GM23248 (cell line): ENCODE results near the gene GABBR2. TPM values are rescaled to one million over a fixed set of nuclear protein-coding genes. Genes with fewer than 3 reads are reported as not detected.

ENCODE experiments used
- DNase-seq: peaks from one replicate; pipeline ENCODE4 v3.0.0-alpha.2; 2015
- H2AFZ ChIP-seq: fragments of 200-600 bp; sonication (generic); 2 replicates; pipeline ENCODE4 v1.6.1; 2016; ENCODE audit warnings: antibody characterized with exemption
- H3F3A ChIP-seq: fragments of 200-600 bp; sonication (generic); 2 replicates; pipeline ENCODE4 v1.6.1; 2016; ENCODE audit warnings: mild to moderate bottlenecking, antibody characterized with exemption, mixed run types; ENCODE audit not compliant: insufficient read depth
- H3K27ac ChIP-seq: fragments of 200-600 bp; sonication (generic); 2 replicates; pipeline ENCODE4 v1.5.1; 2016; ENCODE audit warnings: mild to moderate bottlenecking
- H3K27me3 ChIP-seq: fragments of 200-600 bp; sonication (generic); replicated peaks from 2 replicates; pipeline ENCODE4 v1.6.1; 2016; ENCODE audit warnings: mild to moderate bottlenecking; ENCODE audit not compliant: insufficient read depth
- H3K36me3 ChIP-seq: fragments of 200-600 bp; sonication (generic); 2 replicates; pipeline ENCODE4 v1.6.1; 2016; ENCODE audit warnings: low read depth, mild to moderate bottlenecking
- H3K4me1 ChIP-seq: fragments of 200-600 bp; sonication (generic); 2 replicates; pipeline ENCODE4 v1.6.1; 2016; ENCODE audit warnings: mild to moderate bottlenecking; ENCODE audit not compliant: insufficient read depth
- H3K4me2 ChIP-seq: fragments of 200-600 bp; sonication (generic); one replicate; pipeline ENCODE4 v1.6.1; 2016; ENCODE audit warnings: mild to moderate bottlenecking; ENCODE audit not compliant: unreplicated experiment
- H3K4me3 ChIP-seq: fragments of 200-600 bp; sonication (generic); 2 replicates; pipeline ENCODE4 v1.5.1; 2016; ENCODE audit warnings: mild to moderate bottlenecking
- H3K79me2 ChIP-seq: fragments of 200-600 bp; sonication (generic); 2 replicates; pipeline ENCODE4 v1.6.1; 2016; ENCODE audit warnings: mild to moderate bottlenecking; ENCODE audit not compliant: insufficient read depth
- H3K9ac ChIP-seq: fragments of 200-600 bp; sonication (generic); 2 replicates; pipeline ENCODE4 v1.6.1; 2016; ENCODE audit warnings: mild to moderate bottlenecking
- H3K9me2 ChIP-seq: fragments of 200-600 bp; sonication (generic); 2 replicates; pipeline ENCODE4 v1.6.1; 2016; ENCODE audit warnings: mixed run types, mild to moderate bottlenecking, moderate library complexity; ENCODE audit not compliant: insufficient read depth
- H3K9me3 ChIP-seq: fragments of 200-600 bp; sonication (generic); one replicate; pipeline ENCODE4 v1.6.1; 2017; ENCODE audit warnings: low read depth
- H4K20me1 ChIP-seq: fragments of 200-600 bp; sonication (generic); 2 replicates; pipeline ENCODE4 v1.6.0; 2016; ENCODE audit not compliant: insufficient read depth
- EZH2 ChIP-seq: fragments of 200-600 bp; sonication (generic); IDR thresholded peaks from 2 replicates; pipeline ENCODE4 v1.6.1; 2018; ENCODE audit warnings: antibody characterized with exemption, mild to moderate bottlenecking; ENCODE audit not compliant: insufficient read depth, poor library complexity, severe bottlenecking
- EZH2phosphoT487 ChIP-seq: fragments of 200-600 bp; sonication (generic); IDR thresholded peaks from 2 replicates; pipeline ENCODE4 v1.6.1; 2018; ENCODE audit warnings: antibody characterized with exemption, moderate library complexity, mild to moderate bottlenecking, low read depth; ENCODE audit not compliant: insufficient read depth
- WGBS, 2 experiments: methylation state at CpG; one replicate each; pipeline ENCODE4 v1.1.6; 2015 to 2017; ENCODE audit warnings: low lambda C conversion rate in 2 of 2, low coverage in 1 of 2; ENCODE audit errors: missing lambda C conversion rate in 2 of 2; 5-methylcytosine and 5-hydroxymethylcytosine counted together
- in situ Hi-C: fragments of 300-500 bp; cut with MboI; formaldehyde crosslinking; loops from 2 replicates; pipeline ENCODE4 v1.15.0; 2020
- polyA plus RNA-seq: library from polyadenylated mRNA; unstranded; fragments of >200 nt; fragmentation: Nextera tagmentation; extraction: Ambion mirVana; gene quantifications from 2 replicates; pipeline ENCODE4 v1.2.1, GENCODE V29; 2016
- total RNA-seq: library from RNA; depleted of rRNA; stranded (reverse); fragments of >200 nt; shearing (Covaris generic); gene quantifications from 2 replicates; pipeline ENCODE4 v1.2.3, GENCODE V29; 2014; rRNA removed

The GABBR2 gene
- total RNA-seq: 10.2 and 13.4 TPM in 2 replicates
- 6.9 and 7.5 TPM in 2 replicates for polyA plus RNA-seq

GRCh38 chr9:98708933-98709911 lies at the start of gene GABBR2:
TSS of gene GABBR2 (minus strand) at chr9:98708935. CDS start at chr9:98708737, 198 bp downstream.
- Histone ChIP-seq H3F3A (peaks cover 21% of the 10 kb centered on the region), H3K27me3 (0 out of 2 replicates have a peak, but pooled peaks cover 15% of the 10 kb centered on the region), H3K4me1 (peaks cover 12% of the 10 kb centered on the region; the same call in 1 of the 2 replicates), H3K79me2 (peaks cover 15% of the 10 kb centered on the region), H3K9me3 (no peaks in the 10 kb centered on the region), H3K4me2 (peak within 1 kb of the TSS; percentile 92), H3K27ac (no peak within 1 kb of the TSS), H3K9ac (peak within 1 kb of the TSS; percentile 58), H4K20me1 (no peaks in the 10 kb centered on the region), H3K4me3 (peak within 1 kb of the TSS; percentile 78), H3K9me2 (no peaks in the 10 kb centered on the region), H3K36me3 (no peaks in the 10 kb centered on the region), H2AFZ (peak within 1 kb of the TSS; percentile 60)
- in situ Hi-C loops: no loop called here
- peak; percentile 53 for DNase-seq
- TF ChIP-seq EZH2phosphoT487 (no peak), EZH2 (no peak)
- 6% methylated on average over 54 to 94 of the region's 111 CpGs for WGBS, 2 experiments

GRCh38 chr9:98755006-98755618 lies 46.4 kb upstream of the GABBR2 start:
- Histone ChIP-seq H3K27me3 (no peaks in the 10 kb centered on the region), H3K9me2 (no peaks in the 10 kb centered on the region), H3K27ac (no peak overlapping the region), H3K79me2 (no peaks in the 10 kb centered on the region), H3K9ac (no peak overlapping the region), H4K20me1 (no peaks in the 10 kb centered on the region), H3K9me3 (no peaks in the 10 kb centered on the region), H3F3A (no peaks in the 10 kb centered on the region), H2AFZ (no peak overlapping the region), H3K4me2 (no peak overlapping the region), H3K4me1 (no peaks in the 10 kb centered on the region), H3K4me3 (no peak overlapping the region), H3K36me3 (peaks cover 17% of the 10 kb centered on the region)
- WGBS, 2 experiments: 95% methylated on average over 6 of the region's 6 CpGs
- TF ChIP-seq EZH2 (no peak), EZH2phosphoT487 (no peak)
- in situ Hi-C loops: no loop called here
- DNase-seq: no peak

- Histone ChIP-seq H3K79me2 (no peaks in the 10 kb centered on the region), H3K9ac (no peak overlapping the region), H3K9me3 (no peaks in the 10 kb centered on the region), H3F3A (no peaks in the 10 kb centered on the region), H2AFZ (no peak overlapping the region), H4K20me1 (no peaks in the 10 kb centered on the region), H3K4me3 (no peak overlapping the region), H3K4me1 (no peaks in the 10 kb centered on the region), H3K36me3 (peaks cover 13% of the 10 kb centered on the region; the same call in 1 of the 2 replicates), H3K9me2 (no peaks in the 10 kb centered on the region), H3K27me3 (no peaks in the 10 kb centered on the region), H3K27ac (no peak overlapping the region), H3K4me2 (no peak overlapping the region)
- no peak for TF ChIP-seq EZH2phosphoT487
- TF ChIP-seq EZH2: no peak
- WGBS, 2 experiments: 69 to 78% methylated on average over 2 of the region's 2 CpGs
- in situ Hi-C loops: no loop called here
- no peak for DNase-seq
These were observed 42.5 kb upstream of the GABBR2 start for GRCh38 chr9:98751210-98751609.

GRCh38 chr9:98750364-98751060 lies 41.8 kb upstream of the GABBR2 start:
- Histone ChIP-seq H3K9me2 (no peaks in the 10 kb centered on the region), H4K20me1 (no peaks in the 10 kb centered on the region), H3F3A (no peaks in the 10 kb centered on the region), H3K36me3 (peaks cover 13% of the 10 kb centered on the region; the same call in 1 of the 2 replicates), H3K4me2 (no peak overlapping the region), H3K4me1 (no peaks in the 10 kb centered on the region), H3K27me3 (no peaks in the 10 kb centered on the region), H3K9me3 (no peaks in the 10 kb centered on the region), H2AFZ (no peak overlapping the region), H3K79me2 (no peaks in the 10 kb centered on the region), H3K4me3 (no peak overlapping the region), H3K9ac (no peak overlapping the region), H3K27ac (no peak overlapping the region)
- WGBS, 2 experiments: 94 to 98% methylated on average over 5 of the region's 5 CpGs
- TF ChIP-seq EZH2phosphoT487 (no peak), EZH2 (no peak)
- no peak for DNase-seq
- in situ Hi-C loops: no loop called here
